T47D (cell line): Measurements from ENCODE around the gene FUT4.
"Not testable (repeated sequence)": the region's sequence is repeated elsewhere in the genome, so short reads cannot be mapped to it uniquely, and the experiment has no call there.

Experiments used
- DNase-seq, 2 experiments: peaks; one replicate each; pipeline versions ENCODE4 v3.0.0 to v3.0.0-alpha.2; 2011 to 2012; ENCODE audit warnings: low read depth in 1 of 2, low spot score in 1 of 2
- JUND ChIP-seq: IDR thresholded peaks from 2 replicates; pipeline ENCODE4 v1.6.1; 2012; ENCODE audit warnings: low read depth
- in situ Hi-C: cut with HindIII; loops from 2 replicates; pipeline ENCODE4 v1.10.0; 2016; ENCODE audit warnings: low sequenced_read_pairs, low pct_unique_long_range_greater_than_20kb

The FUT4 gene

DNA sequence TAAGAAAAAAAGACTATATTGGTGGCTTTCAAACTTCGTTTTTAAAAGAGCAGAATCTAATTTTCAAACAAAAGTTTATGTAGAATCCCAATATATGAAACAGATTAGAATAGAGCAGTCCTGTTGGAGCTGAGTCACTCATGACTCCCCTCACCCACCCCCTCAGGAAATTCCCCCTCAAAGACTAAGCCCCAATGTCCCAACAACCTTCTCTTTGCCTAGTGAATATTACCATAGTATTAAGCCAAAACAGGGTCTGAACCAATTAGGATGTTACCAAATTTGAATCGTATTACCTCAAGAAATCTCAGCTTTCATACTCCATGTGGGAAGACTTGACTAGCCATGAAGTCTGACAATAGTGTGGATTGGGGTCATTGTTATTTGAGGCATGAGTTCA, 15.6 kb downstream of the FUT4 start:
- no peak for DNase-seq
- TF ChIP-seq JUND: no peak
- in situ Hi-C loops: no loop called here

DNA sequence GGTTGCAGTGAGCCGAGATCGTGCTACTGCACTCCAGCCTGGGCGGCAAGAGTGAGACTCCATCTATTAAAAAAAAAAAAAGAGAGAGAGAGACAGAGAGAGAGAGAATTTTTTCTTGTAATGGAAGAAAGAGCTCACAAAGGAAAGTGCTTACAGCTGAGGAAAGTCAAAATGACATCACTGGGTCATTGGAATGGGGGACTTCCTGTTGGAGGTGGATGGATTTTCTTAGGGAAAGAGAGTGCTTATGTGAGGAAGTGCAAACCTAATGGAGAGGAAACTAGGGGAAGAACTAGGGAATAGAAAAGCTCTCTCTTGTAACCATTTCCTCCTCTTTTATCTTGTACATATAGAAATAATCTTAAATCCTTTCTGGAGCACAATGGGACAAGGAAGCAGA, 17.1 kb downstream of the FUT4 start:
- no peak for TF ChIP-seq JUND
- in situ Hi-C loops: no loop called here
- no peak for DNase-seq

DNA sequence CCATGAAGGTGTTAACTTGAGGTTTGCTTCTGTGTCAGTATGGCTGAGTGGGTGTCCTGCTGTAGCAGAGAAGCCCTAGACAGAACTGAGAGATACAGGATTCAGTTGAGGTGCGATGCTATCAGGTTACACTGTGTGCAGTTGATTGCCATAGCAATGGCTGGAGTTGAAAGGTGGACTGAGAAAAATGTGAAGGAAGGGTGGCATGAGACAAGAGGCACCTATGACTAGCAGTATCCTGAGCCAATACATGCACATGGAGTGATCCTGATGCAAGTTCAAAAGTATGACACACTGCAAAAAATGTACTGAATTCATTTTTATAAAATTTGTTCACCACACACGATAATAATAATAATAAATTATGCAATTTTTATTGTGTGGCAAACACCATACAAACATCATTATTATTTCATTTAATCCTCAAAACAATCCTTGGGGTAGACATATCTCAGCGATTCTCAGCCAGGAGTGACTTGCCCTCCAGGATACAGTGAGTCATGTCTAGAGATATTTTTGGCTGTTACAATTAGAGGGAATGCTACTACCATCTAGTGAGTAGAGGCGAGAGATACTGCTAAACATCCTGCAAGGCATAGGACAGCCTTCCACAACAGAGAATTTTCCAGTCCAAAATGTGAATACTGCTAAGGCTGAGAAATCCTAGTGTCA, 19.6 kb downstream of the FUT4 start:
- peak; percentile 45 to 48 for DNase-seq
- TF ChIP-seq JUND: no peak
- in situ Hi-C loops: no loop called here

DNA sequence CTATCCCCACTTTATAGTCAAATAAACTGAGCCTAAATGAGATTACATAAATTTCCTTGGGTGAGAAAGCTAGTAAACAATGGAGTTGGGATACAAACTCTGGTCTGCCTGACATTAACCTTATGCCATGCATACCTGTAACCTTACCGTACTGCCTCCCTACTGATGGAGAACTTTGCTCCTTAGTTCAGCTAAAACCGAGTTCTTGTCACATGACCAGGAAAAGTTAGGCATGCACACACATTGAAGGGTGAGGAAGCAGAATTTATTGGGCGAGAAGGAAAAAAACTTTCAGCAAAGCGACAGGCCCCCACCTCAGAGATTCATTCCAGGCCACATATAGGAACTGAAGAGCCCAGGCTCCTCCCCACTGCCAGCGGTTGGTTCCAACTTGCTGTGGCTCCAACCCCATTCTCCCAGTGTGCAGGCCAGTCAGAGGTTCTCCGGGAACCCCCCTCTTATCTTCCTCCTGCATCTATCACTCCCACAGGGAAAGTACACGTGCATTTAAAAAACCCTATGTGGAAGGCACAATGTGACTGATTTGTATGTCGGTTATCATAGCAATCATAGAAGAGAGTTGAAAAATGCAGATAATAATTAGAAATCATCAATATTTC, 20.2 kb downstream of the FUT4 start:
- no peak for DNase-seq
- in situ Hi-C loops: no loop called here
- TF ChIP-seq JUND: no peak

DNA sequence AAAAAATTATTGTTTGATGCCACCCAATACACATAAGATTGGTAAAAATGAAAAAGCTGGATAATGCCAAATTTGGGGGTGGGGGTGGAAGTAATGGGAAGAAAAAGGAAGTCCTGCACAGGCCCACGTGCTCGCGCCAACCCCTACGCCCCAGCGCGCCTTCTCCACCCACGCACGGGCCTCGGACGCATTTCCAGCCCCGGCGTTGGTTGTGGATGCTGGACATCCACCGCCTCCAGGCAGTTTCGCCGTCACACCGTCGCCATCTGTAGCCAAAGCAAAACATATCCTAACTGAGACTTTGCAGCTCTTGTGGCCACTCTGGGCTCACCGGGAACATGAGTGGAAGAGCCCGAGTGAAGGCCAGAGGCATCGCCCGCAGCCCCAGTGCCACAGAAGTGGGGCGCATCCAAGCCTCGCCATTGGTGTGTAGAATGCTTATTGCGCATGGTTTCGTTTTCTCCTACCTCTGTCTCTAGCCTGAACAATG, 23.5 kb downstream of the FUT4 start, which contains the start of gene PIWIL4:
PIWIL4 (plus strand) TSS at position 188 of the 490 bp plus-strand sequence; CDS start at position 339, 151 bp downstream.
- no peak for TF ChIP-seq JUND
- DNase-seq: no peak
- in situ Hi-C loops: no loop called here

DNA sequence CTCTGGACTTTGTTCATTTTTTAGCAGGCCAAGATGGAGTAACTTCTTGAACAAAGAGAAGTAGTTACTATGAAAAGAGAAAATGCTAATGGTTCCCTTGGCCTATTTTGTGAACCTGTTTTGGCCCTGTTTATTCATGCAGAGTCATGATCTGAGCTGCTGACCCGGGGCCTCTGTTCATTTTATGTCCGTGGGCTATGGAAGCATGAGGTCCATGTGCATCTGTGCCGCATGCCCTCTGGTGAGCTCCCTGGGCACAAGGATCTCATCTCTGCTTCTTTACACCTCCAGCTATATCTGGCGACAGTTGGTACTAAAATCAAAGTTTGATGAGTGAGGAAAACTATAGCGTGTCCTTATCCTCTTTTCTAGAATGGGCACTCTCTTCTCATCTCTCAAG, 24.5 kb downstream of the FUT4 start:
- no peak for TF ChIP-seq JUND
- in situ Hi-C loops: no loop called here
- no peak for DNase-seq

DNA sequence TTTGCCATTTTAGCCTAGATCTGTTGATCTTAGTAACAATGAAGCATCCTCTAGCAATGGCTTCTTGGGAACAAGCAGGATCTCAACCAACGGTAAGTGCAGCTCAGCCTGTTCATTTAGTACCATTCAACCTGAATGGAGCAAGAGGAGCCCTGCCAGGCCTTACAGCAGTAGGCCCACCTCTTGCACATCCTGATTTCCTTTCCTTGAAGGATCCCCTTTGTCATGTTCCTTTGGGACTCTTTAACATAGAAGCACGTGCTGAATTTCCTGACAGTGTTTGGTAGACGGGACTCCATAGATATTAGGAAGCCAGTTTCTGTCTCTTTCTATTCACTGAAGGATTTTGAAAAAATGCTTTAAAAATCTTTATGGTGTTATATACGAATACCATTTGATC, 25.0 kb downstream of the FUT4 start:
- in situ Hi-C loops: no loop called here
- TF ChIP-seq JUND: no peak
- no peak for DNase-seq

DNA sequence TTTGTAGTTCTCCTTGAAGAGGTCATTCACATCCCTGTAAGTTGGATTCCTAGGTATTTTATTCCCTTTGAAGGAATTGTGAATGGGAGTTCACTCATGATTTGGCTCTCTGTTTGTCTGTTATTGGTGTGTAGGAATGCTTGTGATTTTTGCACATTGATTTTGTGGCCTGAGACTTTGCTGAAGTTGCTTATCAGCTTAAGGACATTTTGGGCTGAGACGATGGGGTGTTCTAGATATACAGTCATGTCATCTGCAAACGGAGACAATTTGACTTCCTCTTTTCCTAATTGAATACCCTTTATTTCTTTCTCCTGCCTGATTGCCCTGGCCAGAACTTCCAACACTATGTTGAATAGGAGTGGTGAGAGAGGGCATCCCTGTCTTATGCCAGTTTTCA, 29.3 kb downstream of the FUT4 start:
- DNase-seq, in situ Hi-C loops: not testable (repeated sequence)

DNA sequence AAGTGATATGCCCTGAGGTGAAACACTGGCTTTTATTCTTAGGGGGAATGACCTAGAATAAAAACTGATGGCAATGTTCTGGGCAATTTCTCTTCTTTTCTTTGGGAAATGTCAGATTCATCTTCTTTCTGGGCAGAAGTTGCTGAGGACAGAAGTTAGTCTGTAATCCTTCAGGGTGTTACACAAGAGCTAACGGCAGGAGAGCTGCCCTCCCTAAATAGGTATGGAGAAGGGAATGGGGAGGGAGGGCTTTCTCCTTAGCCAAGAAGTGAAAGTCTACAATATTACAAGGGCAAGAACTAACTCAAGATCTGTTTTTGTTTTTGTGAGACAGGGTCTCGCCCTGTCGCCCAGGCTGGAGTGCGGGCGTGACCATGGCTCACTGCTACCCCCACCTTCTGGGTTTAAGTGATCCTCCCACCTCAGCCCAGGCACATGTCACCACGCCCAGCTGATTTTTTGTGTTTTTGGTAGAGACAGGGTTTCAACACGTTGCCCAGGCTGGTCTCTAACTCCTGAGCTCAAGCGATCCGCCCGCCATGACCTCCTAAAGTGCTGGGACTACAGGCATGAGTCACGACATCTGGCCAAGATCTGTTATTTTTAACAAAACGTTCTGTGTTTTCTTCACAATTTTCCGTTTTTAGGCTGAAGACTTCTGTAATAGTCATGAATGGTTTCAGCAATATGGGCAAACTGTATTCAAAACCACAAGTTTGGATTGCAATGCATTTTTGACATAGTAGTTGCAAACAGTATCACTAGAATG, 30.7 kb downstream of the FUT4 start:
- DNase-seq: no peak
- in situ Hi-C loops: no loop called here
- no peak for TF ChIP-seq JUND

DNA sequence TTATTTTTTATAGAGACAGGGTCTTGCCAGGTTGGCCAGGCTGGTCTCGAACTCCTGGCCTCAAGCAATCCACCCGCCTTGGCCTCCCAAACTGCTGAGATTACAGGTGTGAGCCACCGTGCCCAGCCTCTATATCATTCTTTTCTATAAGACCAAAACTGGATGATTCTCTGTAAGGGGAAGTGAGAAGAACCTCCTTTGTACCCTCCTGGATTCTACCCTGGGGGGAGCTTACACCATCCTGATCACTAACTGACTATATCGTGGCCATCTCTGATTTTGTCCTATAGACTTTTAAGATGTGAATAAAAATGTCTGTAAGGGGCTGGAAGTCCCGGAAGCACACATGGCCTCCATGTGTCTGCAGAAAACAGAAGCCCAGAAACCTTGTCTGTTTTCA, 32.6 kb downstream of the FUT4 start:
- in situ Hi-C loops: no loop called here
- DNase-seq: no peak
- no peak for TF ChIP-seq JUND

DNA sequence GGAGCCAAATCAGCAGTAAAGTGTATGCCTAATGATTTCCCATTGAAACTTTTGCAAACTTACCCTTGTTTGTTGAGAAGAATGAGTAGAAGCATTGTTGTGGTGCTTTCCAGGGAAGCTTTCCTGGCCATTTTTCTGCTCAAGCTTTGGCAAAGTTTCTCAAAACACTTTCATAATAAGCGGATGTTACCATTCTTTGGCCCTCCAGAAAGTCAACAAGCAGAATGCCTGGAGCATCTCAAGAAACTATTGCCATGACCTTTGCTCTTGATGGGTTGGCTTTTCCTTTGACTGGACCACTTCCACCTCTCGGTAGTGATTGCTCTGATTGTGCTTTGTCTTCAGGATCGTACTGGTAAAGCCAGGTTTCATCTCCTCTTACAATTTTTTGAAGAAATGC, 34.1 kb downstream of the FUT4 start:
- in situ Hi-C loops: no loop called here
- no peak for TF ChIP-seq JUND
- peak in 1 of 2 experiments; percentile 36 for DNase-seq

DNA sequence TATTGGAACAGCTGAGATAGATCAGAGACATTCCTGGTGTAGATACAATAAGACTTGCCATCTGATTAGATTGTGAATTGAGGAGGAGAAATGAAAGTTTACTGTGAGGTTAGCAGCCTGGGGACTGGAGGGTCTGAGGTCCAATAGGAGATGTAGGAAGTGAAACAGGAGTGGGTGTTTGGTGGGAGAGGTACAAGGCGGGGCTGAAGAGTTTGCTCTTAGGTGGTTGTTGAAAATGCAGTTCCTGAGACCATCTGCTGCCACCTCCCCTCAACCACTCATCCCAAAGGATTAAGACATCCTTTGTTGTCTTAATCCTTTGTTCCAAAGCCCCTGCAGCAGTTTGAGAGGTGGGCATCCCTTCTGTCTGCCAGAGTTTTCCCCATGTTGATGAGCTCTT, 38.2 kb downstream of the FUT4 start:
- in situ Hi-C loops: no loop called here
- no peak for DNase-seq
- no peak for TF ChIP-seq JUND

DNA sequence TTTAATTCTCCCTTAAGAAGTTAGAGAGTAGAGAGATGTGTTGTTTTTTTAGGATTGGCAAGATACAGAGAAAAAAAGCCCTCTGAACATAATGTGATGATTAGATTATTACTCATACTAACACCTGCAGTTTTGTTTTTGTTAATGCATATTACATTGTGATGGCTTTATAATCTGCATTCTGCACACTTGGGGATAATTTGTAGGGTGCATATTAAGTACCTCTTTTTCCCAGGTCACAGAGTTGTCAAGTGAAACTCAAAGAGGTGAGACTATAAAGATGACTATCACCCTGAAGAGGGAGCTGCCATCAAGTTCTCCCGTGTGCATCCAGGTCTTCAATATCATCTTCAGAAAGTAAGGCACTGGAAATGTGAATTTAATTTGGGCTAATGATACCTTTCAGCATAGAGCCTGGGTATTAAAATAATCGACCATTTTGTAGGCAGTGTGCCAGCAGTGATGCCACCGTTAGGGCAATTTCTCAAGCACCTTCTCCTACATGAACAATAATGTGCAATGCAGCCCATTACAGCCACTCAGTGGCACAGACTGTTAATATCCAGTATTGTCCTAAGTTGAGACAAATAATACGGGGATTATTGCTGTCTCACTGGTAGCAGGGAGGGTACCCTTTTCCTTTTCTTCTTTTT, 39.6 kb downstream of the FUT4 start:
- DNase-seq: no peak
- in situ Hi-C loops: no loop called here
- no peak for TF ChIP-seq JUND
